GM23338 (cell line): ENCODE data around the gene PDYN. TPM values are rescaled to one million over a fixed set of nuclear protein-coding genes. Genes with fewer than 3 reads are reported as not detected.
A peak's percentile ranks its signal among the peaks of the same experiment; 100 is the strongest.

Source experiments
- ATAC-seq: fragments of 200-7000 bp; cut with Tn5 transposase; 3 replicates; pipeline ENCODE4 v1.9.1; 2020
- DNase-seq: peaks from one replicate; pipeline ENCODE4 v3.0.0-alpha.2; 2015; ENCODE audit warnings: low spot score
- H2AFZ ChIP-seq: fragments of 200-600 bp; sonication (generic); 2 replicates; pipeline ENCODE4 v1.8.0; 2016; ENCODE audit warnings: antibody characterized with exemption, mild to moderate bottlenecking, moderate library complexity
- H3F3A ChIP-seq: fragments of 200-600 bp; sonication (generic); replicated peaks from 2 replicates; pipeline ENCODE4 v1.8.0; 2017; ENCODE audit warnings: antibody characterized with exemption, mixed run types, low read depth
- H3K27ac ChIP-seq: fragments of 200-600 bp; sonication (generic); 2 replicates; pipeline ENCODE4 v1.6.1; 2016; ENCODE audit warnings: low read depth
- H3K27me3 ChIP-seq: fragments of 200-600 bp; sonication (generic); 2 replicates; pipeline ENCODE4 v1.8.0; 2016; ENCODE audit warnings: mild to moderate bottlenecking, mixed run types, moderate library complexity; ENCODE audit not compliant: insufficient read depth
- H3K36me3 ChIP-seq: fragments of 200-600 bp; sonication (generic); 2 replicates; pipeline ENCODE4 v1.8.0; 2016; ENCODE audit warnings: mild to moderate bottlenecking; ENCODE audit not compliant: insufficient read depth
- H3K4me1 ChIP-seq: fragments of 200-600 bp; sonication (generic); 2 replicates; pipeline ENCODE4 v1.8.0; 2016; ENCODE audit warnings: mild to moderate bottlenecking, moderate library complexity; ENCODE audit not compliant: insufficient read depth
- H3K4me2 ChIP-seq: fragments of 200-600 bp; sonication (generic); 2 replicates; pipeline ENCODE4 v1.7.1; 2017; ENCODE audit warnings: mixed run types
- H3K4me3 ChIP-seq: fragments of 200-600 bp; sonication (generic); 2 replicates; pipeline ENCODE4 v1.6.1; 2016; ENCODE audit warnings: mixed run types
- H3K79me2 ChIP-seq: fragments of 200-600 bp; sonication (generic); replicated peaks from 2 replicates; pipeline ENCODE4 v1.8.0; 2017; ENCODE audit warnings: mild to moderate bottlenecking; ENCODE audit not compliant: insufficient read depth
- H3K9me2 ChIP-seq: fragments of 200-600 bp; sonication (generic); 2 replicates; pipeline ENCODE4 v1.8.0; 2017; ENCODE audit not compliant: insufficient read depth
- H4K20me1 ChIP-seq: fragments of 200-600 bp; sonication (generic); replicated peaks from 2 replicates; pipeline ENCODE4 v1.8.0; 2017; ENCODE audit warnings: mild to moderate bottlenecking; ENCODE audit not compliant: insufficient read depth
- H3K27ac Mint-ChIP-seq: 2 replicates; pipeline ENCODE4 v1.8.0; 2020; ENCODE audit warnings: inconsistent platforms, mild to moderate bottlenecking, moderate library complexity, mixed read lengths
- H3K27me3 Mint-ChIP-seq: 3 replicates; pipeline ENCODE4 v1.8.0; 2022; ENCODE audit warnings: low read depth, mild to moderate bottlenecking, moderate library complexity, mixed read lengths, inconsistent platforms; ENCODE audit not compliant: insufficient read depth, poor library complexity
- H3K36me3 Mint-ChIP-seq: 3 replicates; pipeline ENCODE4 v1.8.0; 2021; ENCODE audit warnings: low read depth, mild to moderate bottlenecking, inconsistent platforms, moderate library complexity, mixed read lengths
- H3K4me1 Mint-ChIP-seq: 3 replicates; pipeline ENCODE4 v1.8.0; 2020; ENCODE audit warnings: mild to moderate bottlenecking, inconsistent platforms, mixed read lengths
- H3K4me3 Mint-ChIP-seq: 3 replicates; pipeline ENCODE4 v1.8.0; 2021; ENCODE audit warnings: moderate library complexity, mild to moderate bottlenecking, inconsistent platforms, mixed read lengths
- H3K9me3 Mint-ChIP-seq: 3 replicates; pipeline ENCODE4 v1.8.0; 2020; ENCODE audit warnings: moderate library complexity, mild to moderate bottlenecking, inconsistent platforms, mixed read lengths
- CREB1 ChIP-seq: fragments of 250-450 bp; sonication (Bioruptor Pico); IDR thresholded peaks from 2 replicates; pipeline ENCODE4 v1.5.0; 2020; ENCODE audit warnings: low read depth, mild to moderate bottlenecking, moderate library complexity
- EZH2 ChIP-seq: fragments of 200-600 bp; sonication (generic); IDR thresholded peaks from one replicate; pipeline ENCODE4 v1.8.0; 2017; ENCODE audit warnings: antibody characterized with exemption, mild to moderate bottlenecking, low read depth; ENCODE audit not compliant: unreplicated experiment
- JUNB ChIP-seq: IDR thresholded peaks from one replicate; pipeline ENCODE4 v1.6.1; 2016; ENCODE audit warnings: antibody characterized with exemption; ENCODE audit not compliant: unreplicated experiment
- STAT1 ChIP-seq: IDR thresholded peaks from one replicate; pipeline ENCODE4 v1.6.1; 2016; ENCODE audit warnings: antibody characterized with exemption; ENCODE audit not compliant: unreplicated experiment
- polyA plus RNA-seq: library from polyadenylated mRNA; unstranded; fragments of >200 nt; fragmentation: Nextera tagmentation; extraction: Ambion mirVana; gene quantifications from 2 replicates; pipeline ENCODE4 v1.2.1, GENCODE V29; 2016
- total RNA-seq: library from RNA; depleted of rRNA; stranded (reverse); fragments of >200 nt; shearing (Covaris generic); gene quantifications from 2 replicates; pipeline ENCODE4 v1.2.3, GENCODE V29; 2014
- TF ChIP-seq, protein P1 (sequence below): fragments of 250-450 bp; sonication (Bioruptor Pico); IDR thresholded peaks from 2 replicates; pipeline ENCODE4 v1.5.0; 2020; ENCODE audit warnings: mild to moderate bottlenecking, moderate library complexity
- TF ChIP-seq, protein P2 (sequence below), 2 experiments: fragments of 200-600 bp in 1 of 2; sonication (generic) in 1 of 2; conservative IDR thresholded peaks; 2 replicates each; pipeline versions ENCODE4 v1.5.1 to v1.6.1; 2016 to 2017; ENCODE audit warnings: antibody characterized with exemption in 2 of 2, low read depth in 2 of 2, mild to moderate bottlenecking in 2 of 2, moderate library complexity in 1 of 2

PDYN gene
- total and polyA plus RNA-seq, 2 experiments from 2014 or later, result 0.21 to 0.24 TPM

DNA sequence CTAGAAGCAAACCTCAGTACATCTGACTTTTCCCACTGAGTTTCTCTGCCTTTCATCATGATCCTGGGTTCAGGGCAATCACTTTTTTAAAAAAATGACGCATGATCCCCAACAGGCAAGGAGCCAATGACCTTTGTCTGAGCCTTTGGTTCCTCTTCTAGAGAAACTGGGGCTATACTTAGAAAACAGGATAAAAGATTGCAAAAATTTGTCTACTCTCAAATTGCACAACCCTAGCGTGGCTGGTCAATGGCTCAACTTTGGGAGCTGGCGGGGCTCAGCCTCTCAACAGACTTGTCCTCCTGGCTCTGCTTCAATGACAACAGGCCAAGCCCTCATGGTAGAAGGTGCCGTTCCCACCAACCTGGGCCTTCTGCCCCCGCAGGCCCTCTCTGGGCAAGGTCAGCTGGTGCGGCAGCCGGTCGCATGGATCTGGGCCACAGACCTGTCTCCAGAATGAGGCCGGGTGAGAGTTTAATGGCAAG is 48.7 kb downstream of the PDYN start (continued):
- TF ChIP-seq, protein P1, sequence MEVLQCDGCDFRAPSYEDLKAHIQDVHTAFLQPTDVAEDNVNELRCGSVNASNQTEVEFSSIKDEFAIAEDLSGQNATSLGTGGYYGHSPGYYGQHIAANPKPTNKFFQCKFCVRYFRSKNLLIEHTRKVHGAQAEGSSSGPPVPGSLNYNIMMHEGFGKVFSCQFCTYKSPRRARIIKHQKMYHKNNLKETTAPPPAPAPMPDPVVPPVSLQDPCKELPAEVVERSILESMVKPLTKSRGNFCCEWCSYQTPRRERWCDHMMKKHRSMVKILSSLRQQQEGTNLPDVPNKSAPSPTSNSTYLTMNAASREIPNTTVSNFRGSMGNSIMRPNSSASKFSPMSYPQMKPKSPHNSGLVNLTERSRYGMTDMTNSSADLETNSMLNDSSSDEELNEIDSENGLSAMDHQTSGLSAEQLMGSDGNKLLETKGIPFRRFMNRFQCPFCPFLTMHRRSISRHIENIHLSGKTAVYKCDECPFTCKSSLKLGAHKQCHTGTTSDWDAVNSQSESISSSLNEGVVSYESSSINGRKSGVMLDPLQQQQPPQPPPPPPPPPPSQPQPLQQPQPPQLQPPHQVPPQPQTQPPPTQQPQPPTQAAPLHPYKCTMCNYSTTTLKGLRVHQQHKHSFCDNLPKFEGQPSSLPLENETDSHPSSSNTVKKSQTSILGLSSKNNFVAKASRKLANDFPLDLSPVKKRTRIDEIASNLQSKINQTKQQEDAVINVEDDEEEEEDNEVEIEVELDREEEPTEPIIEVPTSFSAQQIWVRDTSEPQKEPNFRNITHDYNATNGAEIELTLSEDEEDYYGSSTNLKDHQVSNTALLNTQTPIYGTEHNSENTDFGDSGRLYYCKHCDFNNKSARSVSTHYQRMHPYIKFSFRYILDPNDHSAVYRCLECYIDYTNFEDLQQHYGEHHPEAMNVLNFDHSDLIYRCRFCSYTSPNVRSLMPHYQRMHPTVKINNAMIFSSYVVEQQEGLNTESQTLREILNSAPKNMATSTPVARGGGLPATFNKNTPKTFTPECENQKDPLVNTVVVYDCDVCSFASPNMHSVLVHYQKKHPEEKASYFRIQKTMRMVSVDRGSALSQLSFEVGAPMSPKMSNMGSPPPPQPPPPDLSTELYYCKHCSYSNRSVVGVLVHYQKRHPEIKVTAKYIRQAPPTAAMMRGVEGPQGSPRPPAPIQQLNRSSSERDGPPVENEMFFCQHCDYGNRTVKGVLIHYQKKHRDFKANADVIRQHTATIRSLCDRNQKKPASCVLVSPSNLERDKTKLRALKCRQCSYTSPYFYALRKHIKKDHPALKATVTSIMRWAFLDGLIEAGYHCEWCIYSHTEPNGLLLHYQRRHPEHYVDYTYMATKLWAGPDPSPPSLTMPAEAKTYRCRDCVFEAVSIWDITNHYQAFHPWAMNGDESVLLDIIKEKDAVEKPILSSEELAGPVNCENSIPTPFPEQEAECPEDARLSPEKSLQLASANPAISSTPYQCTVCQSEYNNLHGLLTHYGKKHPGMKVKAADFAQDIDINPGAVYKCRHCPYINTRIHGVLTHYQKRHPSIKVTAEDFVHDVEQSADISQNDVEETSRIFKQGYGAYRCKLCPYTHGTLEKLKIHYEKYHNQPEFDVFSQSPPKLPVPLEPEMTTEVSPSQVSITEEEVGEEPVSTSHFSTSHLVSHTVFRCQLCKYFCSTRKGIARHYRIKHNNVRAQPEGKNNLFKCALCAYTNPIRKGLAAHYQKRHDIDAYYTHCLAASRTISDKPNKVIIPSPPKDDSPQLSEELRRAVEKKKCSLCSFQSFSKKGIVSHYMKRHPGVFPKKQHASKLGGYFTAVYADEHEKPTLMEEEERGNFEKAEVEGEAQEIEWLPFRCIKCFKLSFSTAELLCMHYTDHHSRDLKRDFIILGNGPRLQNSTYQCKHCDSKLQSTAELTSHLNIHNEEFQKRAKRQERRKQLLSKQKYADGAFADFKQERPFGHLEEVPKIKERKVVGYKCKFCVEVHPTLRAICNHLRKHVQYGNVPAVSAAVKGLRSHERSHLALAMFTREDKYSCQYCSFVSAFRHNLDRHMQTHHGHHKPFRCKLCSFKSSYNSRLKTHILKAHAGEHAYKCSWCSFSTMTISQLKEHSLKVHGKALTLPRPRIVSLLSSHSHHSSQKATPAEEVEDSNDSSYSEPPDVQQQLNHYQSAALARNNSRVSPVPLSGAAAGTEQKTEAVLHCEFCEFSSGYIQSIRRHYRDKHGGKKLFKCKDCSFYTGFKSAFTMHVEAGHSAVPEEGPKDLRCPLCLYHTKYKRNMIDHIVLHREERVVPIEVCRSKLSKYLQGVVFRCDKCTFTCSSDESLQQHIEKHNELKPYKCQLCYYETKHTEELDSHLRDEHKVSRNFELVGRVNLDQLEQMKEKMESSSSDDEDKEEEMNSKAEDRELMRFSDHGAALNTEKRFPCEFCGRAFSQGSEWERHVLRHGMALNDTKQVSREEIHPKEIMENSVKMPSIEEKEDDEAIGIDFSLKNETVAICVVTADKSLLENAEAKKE (CRISPR knock-in tag), result no peak

GRCh38 chr20:1944345-1945091 is 49.3 kb downstream of the PDYN start:
- Histone ChIP-seq H3K27me3 (peaks cover 38% of the 10 kb centered on the region), H3K36me3 (no peaks in the 10 kb centered on the region), H4K20me1 (no peaks in the 10 kb centered on the region), H3K4me3 (no peak overlapping the region), H3K27ac (no peak overlapping the region), H3K4me1 (peaks cover 26% of the 10 kb centered on the region), H3K9me2 (no peaks in the 10 kb centered on the region), H3K4me2 (no peak overlapping the region), H3K79me2 (no peaks in the 10 kb centered on the region), H2AFZ (no peak overlapping the region), H3F3A (peaks cover 10% of the 10 kb centered on the region; the same call in 1 of the 2 replicates)
- no peak for TF ChIP-seq EZH2
- TF ChIP-seq CREB1 (CRISPR knock-in tag), result no peak
- no peak for TF ChIP-seq STAT1
- no peak for TF ChIP-seq JUNB
- TF ChIP-seq, protein P2, sequence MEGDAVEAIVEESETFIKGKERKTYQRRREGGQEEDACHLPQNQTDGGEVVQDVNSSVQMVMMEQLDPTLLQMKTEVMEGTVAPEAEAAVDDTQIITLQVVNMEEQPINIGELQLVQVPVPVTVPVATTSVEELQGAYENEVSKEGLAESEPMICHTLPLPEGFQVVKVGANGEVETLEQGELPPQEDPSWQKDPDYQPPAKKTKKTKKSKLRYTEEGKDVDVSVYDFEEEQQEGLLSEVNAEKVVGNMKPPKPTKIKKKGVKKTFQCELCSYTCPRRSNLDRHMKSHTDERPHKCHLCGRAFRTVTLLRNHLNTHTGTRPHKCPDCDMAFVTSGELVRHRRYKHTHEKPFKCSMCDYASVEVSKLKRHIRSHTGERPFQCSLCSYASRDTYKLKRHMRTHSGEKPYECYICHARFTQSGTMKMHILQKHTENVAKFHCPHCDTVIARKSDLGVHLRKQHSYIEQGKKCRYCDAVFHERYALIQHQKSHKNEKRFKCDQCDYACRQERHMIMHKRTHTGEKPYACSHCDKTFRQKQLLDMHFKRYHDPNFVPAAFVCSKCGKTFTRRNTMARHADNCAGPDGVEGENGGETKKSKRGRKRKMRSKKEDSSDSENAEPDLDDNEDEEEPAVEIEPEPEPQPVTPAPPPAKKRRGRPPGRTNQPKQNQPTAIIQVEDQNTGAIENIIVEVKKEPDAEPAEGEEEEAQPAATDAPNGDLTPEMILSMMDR (conservative IDR thresholded peaks at IDR 0.05; ENCODE audit: low read depth in 2 of 2), result peak in 1 of 2 experiments; percentile 20; a peak in 2 of 4 replicates
- H3K4me1 Mint-ChIP-seq, result peaks cover 34% of the 10 kb centered on the region
- ATAC-seq, result no peak
- no peak overlapping the region for H3K27ac Mint-ChIP-seq
- no peaks in the 10 kb centered on the region for H3K9me3 Mint-ChIP-seq
- peak; percentile 24 for DNase-seq
- no peaks in the 10 kb centered on the region for H3K36me3 Mint-ChIP-seq
- H3K4me3 Mint-ChIP-seq, result no peak overlapping the region
- H3K27me3 Mint-ChIP-seq, result peaks cover 37% of the 10 kb centered on the region
